Esophagus squamous epithelium (tissue), 4 donors: Measurements from ENCODE around the gene CST2.

Experiments used
- CTCF ChIP-seq, 6 experiments: fragments of 450-650 bp in 4 of 6; fragments of 200-600 bp in 2 of 6; sonication (generic) in 2 of 6; IDR thresholded peaks; one replicate each; pipeline ENCODE4 v1.5.1; 2016 to 2019; ENCODE audit warnings: antibody characterized with exemption in 6 of 6, mild to moderate bottlenecking in 4 of 6, moderate library complexity in 4 of 6
- POLR2A ChIP-seq, 4 donors: fragments of 450-650 bp; IDR thresholded peaks; one replicate each; pipeline ENCODE4 v1.6.1; 2017; ENCODE audit warnings: antibody characterized with exemption in 4 of 4, mild to moderate bottlenecking in 4 of 4, moderate library complexity in 3 of 4

GRCh38 chr20:23856736-23857135 is 30.2 kb upstream of the CST2 start:
- TF ChIP-seq CTCF (IDR thresholded peaks at IDR 0.05) (no peak), POLR2A (IDR thresholded peaks at IDR 0.05) (no peak)
